ENCODE data around the gene MPZL1. TPM values are rescaled to one million over a fixed set of nuclear protein-coding genes. Genes with fewer than 3 reads are reported as not detected.
A peak's percentile ranks its signal among the peaks of the same experiment; 100 is the strongest.

Gene MPZL1
- total and polyA plus RNA-seq, 2 of the 13 experiments (the other 11 are each of a cell fraction or from before 2014, with no cell fraction given) = 38.0 to 68.7 TPM

DNA sequence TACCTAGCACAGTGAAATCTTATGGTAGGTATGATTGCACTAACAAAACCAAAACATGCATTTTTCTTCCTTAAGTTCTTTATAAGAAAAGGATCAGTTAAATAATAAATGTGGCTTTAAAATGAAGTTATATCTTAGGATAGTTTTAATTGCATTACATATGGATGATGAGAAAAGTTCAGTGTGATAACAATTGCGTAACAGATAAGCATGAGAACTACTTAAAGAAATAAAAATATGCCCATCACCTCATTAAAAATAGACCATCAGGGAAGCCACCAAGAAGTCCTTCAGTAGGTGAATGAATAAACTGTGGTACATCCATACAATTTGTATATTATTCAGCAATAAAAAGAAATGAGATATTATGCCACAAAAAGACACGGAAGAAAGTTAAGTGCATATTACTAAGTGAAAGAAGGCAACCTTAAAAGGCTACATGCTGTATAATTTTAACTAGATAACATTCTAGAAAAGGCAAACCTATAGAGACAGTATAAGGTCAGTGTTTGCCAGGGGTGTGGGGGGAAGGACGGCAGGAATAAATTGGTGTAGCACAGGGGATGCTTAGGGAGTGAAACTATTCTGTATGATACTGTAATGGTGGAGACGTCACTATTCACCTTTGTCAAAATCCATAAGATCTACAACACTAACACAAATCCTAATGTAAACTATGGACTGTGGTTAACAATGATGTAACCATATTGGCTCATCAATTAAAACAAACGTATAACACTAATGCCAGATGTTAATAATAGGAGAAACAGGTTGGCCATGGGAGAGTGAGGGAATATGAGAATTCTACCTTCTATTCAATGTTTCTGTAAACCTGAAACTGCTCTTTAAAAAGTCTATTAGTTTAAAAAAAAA, 42.9 kb downstream of the MPZL1 start:
- in situ Hi-C loops (cut with HindIII; ENCODE audit: extremely low pct_ligation_motif_present, low pct_unique_long_range_greater_than_20kb) (no loop called here), intact Hi-C loops (cut with micrococcal nuclease; ENCODE audit: unreplicated experiment) (no loop called here)
- peaks cover 3 to 23% of the 10 kb centered on the region in 2 experiments for H3K36me3 ChIP-seq (replicated peaks in 1 of 2; ENCODE audit: control insufficient read depth in 1 of 2, insufficient read depth in 2 of 2, low read length in 2 of 2)
- H3K4me2 ChIP-seq (ENCODE audit: low read depth, low read length) = no peak overlapping the region
- FAIRE-seq = no peak
- peaks cover 2% of the 10 kb centered on the region for H4K20me1 ChIP-seq (ENCODE audit: insufficient read depth, low read length)
- ChIA-PET POLR2A (no interaction called here), CTCF (ENCODE audit: low intra/inter-chr PET ratio, low total read pairs) (no interaction called here)
- H3K9me3 ChIP-seq (ENCODE audit: low read length) = no peaks in the 10 kb centered on the region
- no peak for ATAC-seq
- no peak overlapping the region for H2AFZ ChIP-seq (ENCODE audit: low read length)
- TF ChIP-seq CEBPB (IDR thresholded peaks at IDR 0.05; ENCODE audit: borderline replicate concordance, low read depth, low read length) = peak; percentile 61; the same call in 1 of the 2 replicates
- no peak for TF ChIP-seq ZNF329 (CRISPR knock-in tag; IDR thresholded peaks at IDR 0.05; ENCODE audit: low read depth)
- TF ChIP-seq ATF7 (IDR thresholded peaks at IDR 0.05) = peak; percentile 59; the same call in 1 of the 2 replicates
- TF ChIP-seq ATF7 (CRISPR knock-in tag; IDR thresholded peaks at IDR 0.05) = no peak
- no peak for TF ChIP-seq GPN1 (CRISPR knock-in tag; IDR thresholded peaks at IDR 0.05; ENCODE audit: borderline replicate concordance)
- no peak for TF ChIP-seq HOXA3 (CRISPR knock-in tag; IDR thresholded peaks at IDR 0.05)
- no peak for TF ChIP-seq POLR2AphosphoS2 (IDR thresholded peaks at IDR 0.05; ENCODE audit: low read depth, low read length)
- TF ChIP-seq RFXAP (CRISPR knock-in tag; IDR thresholded peaks at IDR 0.05; ENCODE audit: borderline replicate concordance) = no peak
- H3K79me2 ChIP-seq (ENCODE audit: insufficient read depth, low read length) = peaks cover 10% of the 10 kb centered on the region
- peaks cover 21% of the 10 kb centered on the region for H3K4me1 ChIP-seq (ENCODE audit: insufficient read depth, low read length)
- no peak overlapping the region for H3K4me3 ChIP-seq (replicated peaks in 1 of 3; ENCODE audit: insufficient read depth in 1 of 3, low read depth in 2 of 3, low read length in 3 of 3)
- WGBS (ENCODE audit: low lambda C conversion rate) = 95% methylated on average over 5 of the region's 5 CpGs
- DNase-seq (ENCODE audit: low spot score) = no peak
- no peak overlapping the region for H3K27ac ChIP-seq (ENCODE audit: extremely low read length, insufficient read depth, low read length)
- no peak overlapping the region for H3K9ac ChIP-seq (ENCODE audit: insufficient read depth, low read depth, low read length)
- no TSS peak for BruUV-seq (replicated peaks)
- no peaks in the 10 kb centered on the region for H3K27me3 ChIP-seq (ENCODE audit: control insufficient read depth in 1 of 2, insufficient read depth in 2 of 2, low read length in 2 of 2)

DNA sequence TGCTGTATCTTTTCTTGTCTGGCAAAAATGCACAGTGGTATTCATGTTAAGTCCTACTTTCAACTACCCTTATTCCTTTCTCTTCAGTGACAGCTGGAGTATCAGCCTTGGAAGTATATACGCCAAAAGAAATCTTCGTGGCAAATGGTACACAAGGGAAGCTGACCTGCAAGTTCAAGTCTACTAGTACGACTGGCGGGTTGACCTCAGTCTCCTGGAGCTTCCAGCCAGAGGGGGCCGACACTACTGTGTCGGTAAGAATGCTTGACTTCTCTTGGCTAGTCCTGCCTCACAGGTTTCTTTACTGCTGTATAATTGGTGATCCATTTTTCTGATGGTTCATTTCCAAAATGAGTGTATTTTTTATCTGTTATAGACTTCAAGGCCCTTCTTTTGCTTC, 43.7 kb downstream of the MPZL1 start:
- FAIRE-seq (no peak), DNase-seq (ENCODE audit: low spot score) (no peak), ATAC-seq (no peak)
- intact Hi-C loops (cut with micrococcal nuclease; ENCODE audit: unreplicated experiment) (no loop called here), in situ Hi-C loops (cut with HindIII; ENCODE audit: extremely low pct_ligation_motif_present, low pct_unique_long_range_greater_than_20kb) (no loop called here)
- ChIA-PET CTCF (ENCODE audit: low intra/inter-chr PET ratio, low total read pairs) (no interaction called here), POLR2A (no interaction called here)
- H3K27ac ChIP-seq (ENCODE audit: extremely low read length, insufficient read depth, low read length) = no peak overlapping the region
- peaks cover 2% of the 10 kb centered on the region for H4K20me1 ChIP-seq (ENCODE audit: insufficient read depth, low read length)
- TF ChIP-seq, protein P1, sequence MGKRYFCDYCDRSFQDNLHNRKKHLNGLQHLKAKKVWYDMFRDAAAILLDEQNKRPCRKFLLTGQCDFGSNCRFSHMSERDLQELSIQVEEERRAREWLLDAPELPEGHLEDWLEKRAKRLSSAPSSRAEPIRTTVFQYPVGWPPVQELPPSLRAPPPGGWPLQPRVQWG (CRISPR knock-in tag; IDR thresholded peaks at IDR 0.05; ENCODE audit: borderline replicate concordance, low read depth) = no peak
- TF ChIP-seq, protein P2, sequence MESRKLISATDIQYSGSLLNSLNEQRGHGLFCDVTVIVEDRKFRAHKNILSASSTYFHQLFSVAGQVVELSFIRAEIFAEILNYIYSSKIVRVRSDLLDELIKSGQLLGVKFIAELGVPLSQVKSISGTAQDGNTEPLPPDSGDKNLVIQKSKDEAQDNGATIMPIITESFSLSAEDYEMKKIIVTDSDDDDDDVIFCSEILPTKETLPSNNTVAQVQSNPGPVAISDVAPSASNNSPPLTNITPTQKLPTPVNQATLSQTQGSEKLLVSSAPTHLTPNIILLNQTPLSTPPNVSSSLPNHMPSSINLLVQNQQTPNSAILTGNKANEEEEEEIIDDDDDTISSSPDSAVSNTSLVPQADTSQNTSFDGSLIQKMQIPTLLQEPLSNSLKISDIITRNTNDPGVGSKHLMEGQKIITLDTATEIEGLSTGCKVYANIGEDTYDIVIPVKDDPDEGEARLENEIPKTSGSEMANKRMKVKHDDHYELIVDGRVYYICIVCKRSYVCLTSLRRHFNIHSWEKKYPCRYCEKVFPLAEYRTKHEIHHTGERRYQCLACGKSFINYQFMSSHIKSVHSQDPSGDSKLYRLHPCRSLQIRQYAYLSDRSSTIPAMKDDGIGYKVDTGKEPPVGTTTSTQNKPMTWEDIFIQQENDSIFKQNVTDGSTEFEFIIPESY (CRISPR knock-in tag; IDR thresholded peaks at IDR 0.05) = peak; percentile 54; the same call in 1 of the 2 replicates
- WGBS (ENCODE audit: low lambda C conversion rate) = 94% methylated on average over 6 of the region's 6 CpGs
- H3K9me3 ChIP-seq (ENCODE audit: low read length) = no peaks in the 10 kb centered on the region
- peaks cover 7% of the 10 kb centered on the region for H3K79me2 ChIP-seq (ENCODE audit: insufficient read depth, low read length)
- H3K36me3 ChIP-seq (replicated peaks in 1 of 2; ENCODE audit: control insufficient read depth in 1 of 2, insufficient read depth in 2 of 2, low read length in 2 of 2) = peaks cover 4 to 28% of the 10 kb centered on the region in 2 experiments
- BruUV-seq (replicated peaks) = no TSS peak
- no peaks in the 10 kb centered on the region for H3K27me3 ChIP-seq (ENCODE audit: control insufficient read depth in 1 of 2, insufficient read depth in 2 of 2, low read length in 2 of 2)
- no peak overlapping the region for H2AFZ ChIP-seq (ENCODE audit: low read length)
- H3K4me3 ChIP-seq (replicated peaks in 1 of 3; ENCODE audit: insufficient read depth in 1 of 3, low read depth in 2 of 3, low read length in 3 of 3) = no peak overlapping the region
- H3K4me1 ChIP-seq (ENCODE audit: insufficient read depth, low read length) = peaks cover 21% of the 10 kb centered on the region
- no peak overlapping the region for H3K4me2 ChIP-seq (ENCODE audit: low read depth, low read length)
- no peak overlapping the region for H3K9ac ChIP-seq (ENCODE audit: insufficient read depth, low read depth, low read length)
